IMR-90 (cell line): ENCODE results near the gene CAMTA1. TPM values are rescaled to one million over a fixed set of nuclear protein-coding genes. Genes with fewer than 3 reads are reported as not detected.

Experiments used
- ATAC-seq: fragments of 200-7000 bp; cut with Tn5 transposase; 2 replicates; pipeline ENCODE4 v1.9.1; 2020; ENCODE audit warnings: low read depth, mild to moderate bottlenecking, moderate library complexity
- BruUV-seq: library from RNA; stranded (reverse); fragments of 400-500 nt; replicated peaks from 2 replicates; lab custom pipeline; 2021; lab: Mats Ljungman, UMichigan
- CTCF ChIA-PET: fragments of 300-600 bp; formaldehyde crosslinking; extraction: SDS; loops from one replicate; lab custom pipeline; 2021; ENCODE audit warnings: antibody characterized with exemption; lab: Yijun Ruan, JAX
- POLR2A ChIA-PET: fragments of 300-600 bp; sonication (Branson Sonifier 250); formaldehyde crosslinking; loops from one replicate; lab custom pipeline; 2022; ENCODE audit warnings: antibody characterized with exemption; ENCODE audit not compliant: unreplicated experiment; lab: Charles Lee
- DNase-seq: peaks from one replicate; pipeline ENCODE4 v3.0.0; 2013
- H2AFZ ChIP-seq: replicated peaks from 2 replicates; pipeline ENCODE3; 2013; ENCODE audit warnings: low read length, mild to moderate bottlenecking; ENCODE audit not compliant: poor library complexity
- H2AK5ac ChIP-seq: 2 replicates; pipeline ENCODE4 v1.6.1; 2013; ENCODE audit warnings: low read depth, low read length, inconsistent platforms
- H2AK9ac ChIP-seq: replicated peaks from 2 replicates; pipeline ENCODE3; 2013; ENCODE audit warnings: mild to moderate bottlenecking, low read depth, low read length, moderate library complexity; ENCODE audit not compliant: poor library complexity
- H2BK120ac ChIP-seq: 2 replicates; pipeline ENCODE4 v1.6.1; 2013; ENCODE audit warnings: low read depth, low read length, inconsistent platforms
- H2BK15ac ChIP-seq: 3 replicates; pipeline ENCODE4 v1.6.1; 2013; ENCODE audit warnings: low read depth, low read length, inconsistent platforms
- H2BK20ac ChIP-seq: 2 replicates; pipeline ENCODE4 v1.6.1; 2013; ENCODE audit warnings: low read depth, mild to moderate bottlenecking, inconsistent platforms, low read length, moderate library complexity
- H2BK5ac ChIP-seq: 2 replicates; pipeline ENCODE4 v1.6.1; 2013; ENCODE audit warnings: mild to moderate bottlenecking, low read depth, low read length, inconsistent platforms; ENCODE audit not compliant: poor library complexity, severe bottlenecking
- H3K14ac ChIP-seq: replicated peaks from 2 replicates; pipeline ENCODE4 v1.6.1; 2013; ENCODE audit warnings: low read depth, low read length, inconsistent platforms
- H3K18ac ChIP-seq: 2 replicates; pipeline ENCODE4 v1.6.1; 2013; ENCODE audit warnings: low read depth, low read length, control low read depth
- H3K23ac ChIP-seq: 2 replicates; pipeline ENCODE4 v1.6.1; 2013; ENCODE audit warnings: low read depth, low read length, inconsistent platforms
- H3K27ac ChIP-seq: 2 replicates; pipeline ENCODE4 v1.5.1; 2013; ENCODE audit warnings: mild to moderate bottlenecking, control low read depth, low read length; ENCODE audit not compliant: insufficient read depth
- H3K27me3 ChIP-seq: 2 replicates; pipeline ENCODE4 v1.6.1; 2013; ENCODE audit warnings: low read length; ENCODE audit not compliant: control insufficient read depth, insufficient read depth
- H3K36me3 ChIP-seq: 2 replicates; pipeline ENCODE4 v1.6.1; 2013; ENCODE audit warnings: low read length, mixed read lengths; ENCODE audit not compliant: control insufficient read depth, insufficient read depth
- H3K4ac ChIP-seq: 2 replicates; pipeline ENCODE4 v1.6.1; 2013; ENCODE audit warnings: low read depth, low read length, inconsistent platforms
- H3K4me1 ChIP-seq: 2 replicates; pipeline ENCODE4 v1.6.1; 2013; ENCODE audit warnings: low read length, mixed read lengths; ENCODE audit not compliant: control insufficient read depth, insufficient read depth
- H3K4me2 ChIP-seq: 2 replicates; pipeline ENCODE4 v1.6.1; 2013; ENCODE audit warnings: low read depth, mild to moderate bottlenecking, control low read depth, low read length, moderate library complexity
- H3K4me3 ChIP-seq: 2 replicates; pipeline ENCODE4 v1.5.1; 2013; ENCODE audit warnings: low read depth, mild to moderate bottlenecking, control low read depth, low read length, moderate library complexity; ENCODE audit not compliant: insufficient read depth
- H3K56ac ChIP-seq: 2 replicates; pipeline ENCODE4 v1.6.1; 2013; ENCODE audit warnings: low read length, inconsistent platforms; ENCODE audit not compliant: insufficient read depth; ENCODE audit errors: extremely low read depth
- H3K79me1 ChIP-seq, 2 experiments: 2 replicates each; pipeline ENCODE4 v1.6.1; 2013; ENCODE audit warnings: low read length in 2 of 2, inconsistent platforms in 1 of 2, low read depth in 1 of 2
- H3K9ac ChIP-seq: 2 replicates; pipeline ENCODE4 v1.6.1; 2013; ENCODE audit warnings: low read depth, low read length, control low read depth
- H3K9me1 ChIP-seq: 2 replicates; pipeline ENCODE4 v1.6.1; 2013; ENCODE audit warnings: low read length, inconsistent platforms; ENCODE audit not compliant: insufficient read depth
- H3K9me3 ChIP-seq: 2 replicates; pipeline ENCODE4 v1.6.1; 2013; ENCODE audit warnings: low read length; ENCODE audit not compliant: control insufficient read depth, insufficient read depth
- H4K20me1 ChIP-seq: 2 replicates; pipeline ENCODE4 v1.6.1; 2013; ENCODE audit warnings: low read length, inconsistent platforms; ENCODE audit not compliant: insufficient read depth
- H4K5ac ChIP-seq: 2 replicates; pipeline ENCODE4 v1.6.1; 2013; ENCODE audit warnings: mild to moderate bottlenecking, low read depth, low read length, control low read depth
- H4K8ac ChIP-seq, 2 experiments: 2 replicates each; pipeline ENCODE4 v1.6.1; 2013; ENCODE audit warnings: low read depth in 2 of 2, low read length in 2 of 2, control low read depth in 1 of 2, inconsistent platforms in 1 of 2
- H4K91ac ChIP-seq: 2 replicates; pipeline ENCODE4 v1.6.1; 2013; ENCODE audit warnings: low read depth, low read length, inconsistent platforms; ENCODE audit not compliant: insufficient read depth
- BHLHE40 ChIP-seq: fragments of 150-350 bp; IDR thresholded peaks from 2 replicates; pipeline ENCODE4 v1.6.1; 2016; ENCODE audit warnings: mild to moderate bottlenecking, low read depth, low read length
- CEBPB ChIP-seq: IDR thresholded peaks from 2 replicates; pipeline ENCODE4 v1.6.1; 2012; ENCODE audit warnings: low read depth, low read length, improper control_type of control experiment
- CHD1 ChIP-seq: IDR thresholded peaks from 2 replicates; pipeline ENCODE4 v1.6.1; 2012; ENCODE audit warnings: low read depth, low read length, improper control_type of control experiment
- FOS ChIP-seq: fragments of 150-350 bp; IDR thresholded peaks from 2 replicates; pipeline ENCODE4 v1.6.1; 2016; ENCODE audit warnings: low read depth, low read length
- MAFK ChIP-seq: IDR thresholded peaks from 2 replicates; pipeline ENCODE4 v1.6.1; 2012; ENCODE audit warnings: low read depth, low read length, improper control_type of control experiment
- MAZ ChIP-seq: IDR thresholded peaks from 2 replicates; pipeline ENCODE4 v1.6.1; 2012; ENCODE audit warnings: low read depth, mild to moderate bottlenecking, low read length, improper control_type of control experiment, moderate library complexity, borderline replicate concordance
- MXI1 ChIP-seq: IDR thresholded peaks from 2 replicates; pipeline ENCODE4 v1.6.1; 2012; ENCODE audit warnings: low read depth, mild to moderate bottlenecking, low read length, moderate library complexity, borderline replicate concordance
- NFE2L2 ChIP-seq: fragments of 150-350 bp; IDR thresholded peaks from 2 replicates; pipeline ENCODE4 v1.6.1; 2016; ENCODE audit warnings: low read depth, mild to moderate bottlenecking, low read length
- POLR2A ChIP-seq: IDR thresholded peaks from 2 replicates; pipeline ENCODE4 v1.6.1; 2012; ENCODE audit warnings: mild to moderate bottlenecking, low read depth, low read length
- RAD21 ChIP-seq: IDR thresholded peaks from 2 replicates; pipeline ENCODE4 v1.6.1; 2012; ENCODE audit warnings: low read length, improper control_type of control experiment
- RCOR1 ChIP-seq: IDR thresholded peaks from 2 replicates; pipeline ENCODE4 v1.6.1; 2012; ENCODE audit warnings: mild to moderate bottlenecking, low read length, improper control_type of control experiment; ENCODE audit not compliant: insufficient replicate concordance
- RFX5 ChIP-seq: IDR thresholded peaks from 2 replicates; pipeline ENCODE4 v1.8.0; 2012; ENCODE audit warnings: low read depth, mild to moderate bottlenecking, low read length, moderate library complexity
- SMC3 ChIP-seq: fragments of 150-350 bp; IDR thresholded peaks from 2 replicates; pipeline ENCODE4 v1.6.1; 2016; ENCODE audit warnings: low read depth, mild to moderate bottlenecking, antibody characterized with exemption, low read length, moderate library complexity
- WGBS, 2 experiments: methylation state at CpG; one replicate each; pipeline versions ENCODE4 v1.1.5 to v1.1.7; 2013; ENCODE audit warnings: missing lambda C conversion rate in 2 of 2; ENCODE audit not compliant: insufficient read length in 1 of 2; ENCODE audit errors: extremely low coverage in 2 of 2; 5-methylcytosine and 5-hydroxymethylcytosine counted together
- dilution Hi-C: fragments of 300-500 bp; cut with HindIII; formaldehyde crosslinking; loops from one replicate; pipeline ENCODE4 v1.14.3; 2018; ENCODE audit warnings: low sequenced_read_pairs; ENCODE audit not compliant: unreplicated experiment
- in situ Hi-C: fragments of 300-500 bp; cut with MboI; formaldehyde crosslinking; loops from 3 replicates; pipeline ENCODE4 v1.14.3; 2019; ENCODE audit warnings: low sequenced_read_pairs, inconsistent platforms, mixed read lengths
- intact Hi-C: fragments of 100-400 bp; cut with micrococcal nuclease; formaldehyde crosslinking; loops from 2 replicates; pipeline ENCODE4 v1.10.0; 2022
- polyA plus RNA-seq, 3 experiments: library from polyadenylated mRNA; depleted of rRNA; stranded (reverse); fragments of >200 nt; gene quantifications; 2 replicates each; pipeline ENCODE4 v1.2.3, GENCODE V29; 2012; ENCODE audit warnings: low replicate concordance in 1 of 3
- total RNA-seq: library from RNA; depleted of rRNA; stranded (reverse); fragments of >200 nt; gene quantifications from 2 replicates; pipeline ENCODE4 v1.2.3, GENCODE V29; 2012
- TF ChIP-seq, protein P1 (sequence below): fragments of 150-350 bp; IDR thresholded peaks from 2 replicates; pipeline ENCODE4 v1.6.1; 2016; ENCODE audit warnings: low read depth, mild to moderate bottlenecking, low read length, moderate library complexity, borderline replicate concordance
- TF ChIP-seq, protein P2 (sequence below): fragments of 150-350 bp; IDR thresholded peaks from 2 replicates; pipeline ENCODE4 v1.6.1; 2017; ENCODE audit warnings: mild to moderate bottlenecking, antibody characterized with exemption, low read length, low read depth

CAMTA1 gene
- total and polyA plus RNA-seq, 2 of the 4 experiments (the other 2 are of a cell fraction), result 35.5 to 74.3 TPM

DNA sequence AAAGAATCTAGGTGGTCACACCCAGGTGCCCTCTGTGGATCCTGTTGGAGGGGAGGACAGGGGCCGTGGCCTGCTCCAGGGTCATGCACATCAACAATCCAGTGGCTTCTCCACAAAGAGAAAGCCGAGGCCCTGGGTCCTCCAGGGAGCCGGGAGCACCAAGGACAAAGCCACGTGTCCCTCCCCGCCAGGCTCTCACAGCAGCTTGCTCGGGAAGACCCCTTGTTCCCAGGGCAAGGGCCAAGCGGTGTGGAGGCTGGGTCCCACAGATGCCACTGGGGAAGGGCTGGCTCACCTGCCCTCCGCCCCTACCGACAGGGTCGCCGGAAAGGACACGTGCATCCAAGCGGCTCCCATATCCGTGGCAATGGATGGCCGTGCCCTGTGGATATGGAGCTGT, 793.0 kb downstream of the CAMTA1 start:
- POLR2A ChIA-PET, result no interaction called here
- no peak overlapping the region for H2AK5ac ChIP-seq
- H2BK5ac ChIP-seq, result no peak overlapping the region
- dilution Hi-C loops (no loop called here), intact Hi-C loops (no loop called here), in situ Hi-C loops (no loop called here)
- H3K4me3 ChIP-seq, result no peak overlapping the region
- no TSS peak for BruUV-seq
- H3K14ac ChIP-seq, result no peak overlapping the region
- H2AFZ ChIP-seq, result no peak overlapping the region
- TF ChIP-seq RAD21 (no peak), SMC3 (no peak), BHLHE40 (no peak), POLR2A (no peak), MAFK (no peak), CEBPB (no peak), MXI1 (no peak), FOS (no peak), NFE2L2 (no peak), MAZ (no peak), RFX5 (no peak), RCOR1 (no peak), CHD1 (no peak)
- TF ChIP-seq, protein P1, sequence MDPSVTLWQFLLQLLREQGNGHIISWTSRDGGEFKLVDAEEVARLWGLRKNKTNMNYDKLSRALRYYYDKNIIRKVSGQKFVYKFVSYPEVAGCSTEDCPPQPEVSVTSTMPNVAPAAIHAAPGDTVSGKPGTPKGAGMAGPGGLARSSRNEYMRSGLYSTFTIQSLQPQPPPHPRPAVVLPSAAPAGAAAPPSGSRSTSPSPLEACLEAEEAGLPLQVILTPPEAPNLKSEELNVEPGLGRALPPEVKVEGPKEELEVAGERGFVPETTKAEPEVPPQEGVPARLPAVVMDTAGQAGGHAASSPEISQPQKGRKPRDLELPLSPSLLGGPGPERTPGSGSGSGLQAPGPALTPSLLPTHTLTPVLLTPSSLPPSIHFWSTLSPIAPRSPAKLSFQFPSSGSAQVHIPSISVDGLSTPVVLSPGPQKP, result no peak
- TF ChIP-seq, protein P2, sequence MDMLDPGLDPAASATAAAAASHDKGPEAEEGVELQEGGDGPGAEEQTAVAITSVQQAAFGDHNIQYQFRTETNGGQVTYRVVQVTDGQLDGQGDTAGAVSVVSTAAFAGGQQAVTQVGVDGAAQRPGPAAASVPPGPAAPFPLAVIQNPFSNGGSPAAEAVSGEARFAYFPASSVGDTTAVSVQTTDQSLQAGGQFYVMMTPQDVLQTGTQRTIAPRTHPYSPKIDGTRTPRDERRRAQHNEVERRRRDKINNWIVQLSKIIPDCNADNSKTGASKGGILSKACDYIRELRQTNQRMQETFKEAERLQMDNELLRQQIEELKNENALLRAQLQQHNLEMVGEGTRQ, result no peak
- H3K27ac ChIP-seq, result no peak overlapping the region
- H3K27me3 ChIP-seq, result peaks cover 4% of the 10 kb centered on the region; the same call in 1 of the 2 replicates
- H4K8ac ChIP-seq, result no peak overlapping the region
- H4K20me1 ChIP-seq, result no peaks in the 10 kb centered on the region
- H3K18ac ChIP-seq, result no peak overlapping the region
- no peak overlapping the region for H2BK15ac ChIP-seq
- no peak overlapping the region for H3K9ac ChIP-seq
- ATAC-seq (no peak), DNase-seq (no peak)
- no peak overlapping the region for H2AK9ac ChIP-seq
- no peak overlapping the region for H3K4ac ChIP-seq
- H2BK20ac ChIP-seq, result no peak overlapping the region
- peaks cover 3% of the 10 kb centered on the region; the same call in 1 of the 2 replicates for H3K9me3 ChIP-seq
- H3K36me3 ChIP-seq, result no peaks in the 10 kb centered on the region
- H3K79me1 ChIP-seq, result no peaks in the 10 kb centered on the region
- WGBS, 2 experiments, result 70% methylated on average over 4 of the region's 15 CpGs; no CpG with 5 or more reads in 1 of the 2 experiments
- CTCF ChIA-PET, result no interaction called here
- H3K4me2 ChIP-seq, result no peak overlapping the region
- no peaks in the 10 kb centered on the region for H3K9me1 ChIP-seq
- H2BK120ac ChIP-seq, result no peak overlapping the region
- H3K4me1 ChIP-seq, result no peaks in the 10 kb centered on the region
- H4K5ac ChIP-seq, result no peak overlapping the region
- H4K91ac ChIP-seq, result no peak overlapping the region
- H3K23ac ChIP-seq, result no peak overlapping the region
- no peak overlapping the region for H3K56ac ChIP-seq
